Type B pancreatic cell (in vitro differentiated cells): ENCODE results near the gene RBBP5. TPM values are rescaled to one million over a fixed set of nuclear protein-coding genes. Genes with fewer than 3 reads are reported as not detected.
A peak's percentile ranks its signal among the peaks of the same experiment; 100 is the strongest.

ENCODE experiments used
- DNase-seq: peaks from one replicate; pipeline ENCODE4 v3.0.0; 2021; ENCODE audit warnings: mixed read lengths; ENCODE audit not compliant: unreplicated experiment; ENCODE audit errors: extremely low spot score
- H3K27ac Mint-ChIP-seq: 2 replicates; pipeline ENCODE4 v1.8.0; 2021; ENCODE audit warnings: mild to moderate bottlenecking, mixed read lengths
- H3K27me3 Mint-ChIP-seq: 2 replicates; pipeline ENCODE4 v1.8.0; 2021; ENCODE audit warnings: mixed read lengths
- H3K36me3 Mint-ChIP-seq: 2 replicates; pipeline ENCODE4 v1.8.0; 2021; ENCODE audit warnings: mixed read lengths
- H3K4me1 Mint-ChIP-seq: one replicate; pipeline ENCODE4 v1.8.0; 2021; ENCODE audit warnings: mixed read lengths; ENCODE audit not compliant: unreplicated experiment
- H3K4me3 Mint-ChIP-seq: 2 replicates; pipeline ENCODE4 v1.8.0; 2021; ENCODE audit warnings: mild to moderate bottlenecking, mixed read lengths
- H3K9me3 Mint-ChIP-seq: 2 replicates; pipeline ENCODE4 v1.8.0; 2021; ENCODE audit warnings: mixed read lengths
- total RNA-seq: library from RNA; stranded (reverse); gene quantifications from 2 replicates; pipeline ENCODE4 v1.2.1, GENCODE V29; 2021; ENCODE audit warnings: low replicate concordance
- TF ChIP-seq, protein P1 (sequence below): fragments of 200-600 bp; sonication (generic); conservative IDR thresholded peaks from 2 replicates; pipeline ENCODE4 v1.5.0; 2021; ENCODE audit warnings: antibody characterized with exemption, mild to moderate bottlenecking

RBBP5 gene
- total RNA-seq, 1 donor from 2014 or later: 21.4 TPM

DNA sequence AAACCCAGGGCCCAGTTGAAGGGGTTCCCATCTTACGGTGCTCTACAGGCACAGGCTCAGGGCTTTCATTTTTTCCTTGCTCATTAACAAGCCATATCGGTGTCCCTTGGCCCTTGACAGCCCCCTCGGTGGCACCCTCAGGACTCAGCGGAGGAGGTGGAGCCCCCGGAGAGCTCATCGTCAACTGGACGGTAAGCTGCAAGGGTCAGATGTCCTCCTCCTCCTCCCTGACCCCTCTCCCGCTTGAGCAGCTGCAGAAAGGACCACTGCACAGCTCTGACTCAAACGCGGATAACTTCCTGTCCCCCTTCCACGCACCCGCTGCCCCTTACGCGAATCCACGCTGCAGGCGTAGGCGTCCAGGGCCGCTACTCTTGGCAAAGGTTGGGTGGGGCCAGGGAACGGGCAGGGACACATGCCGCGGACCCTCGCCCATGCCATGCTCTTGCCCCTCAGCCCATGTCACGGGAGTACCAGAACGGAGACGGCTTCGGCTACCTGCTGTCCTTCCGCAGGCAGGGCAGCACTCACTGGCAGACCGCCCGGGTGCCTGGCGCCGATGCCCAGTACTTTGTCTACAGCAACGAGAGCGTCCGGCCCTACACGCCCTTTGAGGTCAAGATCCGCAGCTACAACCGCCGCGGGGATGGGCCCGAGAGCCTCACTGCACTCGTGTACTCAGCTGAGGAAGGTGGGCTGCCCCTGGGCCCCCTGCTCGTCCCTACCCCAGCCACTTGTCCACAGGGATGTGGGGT, 52.2 kb downstream of the RBBP5 start:
- H3K9me3 Mint-ChIP-seq: no peaks in the 10 kb centered on the region
- H3K27me3 Mint-ChIP-seq: peaks cover 15% of the 10 kb centered on the region
- H3K4me3 Mint-ChIP-seq: no peak overlapping the region
- no peaks in the 10 kb centered on the region for H3K4me1 Mint-ChIP-seq
- H3K27ac Mint-ChIP-seq: no peak overlapping the region
- no peaks in the 10 kb centered on the region for H3K36me3 Mint-ChIP-seq
- TF ChIP-seq, protein P1, sequence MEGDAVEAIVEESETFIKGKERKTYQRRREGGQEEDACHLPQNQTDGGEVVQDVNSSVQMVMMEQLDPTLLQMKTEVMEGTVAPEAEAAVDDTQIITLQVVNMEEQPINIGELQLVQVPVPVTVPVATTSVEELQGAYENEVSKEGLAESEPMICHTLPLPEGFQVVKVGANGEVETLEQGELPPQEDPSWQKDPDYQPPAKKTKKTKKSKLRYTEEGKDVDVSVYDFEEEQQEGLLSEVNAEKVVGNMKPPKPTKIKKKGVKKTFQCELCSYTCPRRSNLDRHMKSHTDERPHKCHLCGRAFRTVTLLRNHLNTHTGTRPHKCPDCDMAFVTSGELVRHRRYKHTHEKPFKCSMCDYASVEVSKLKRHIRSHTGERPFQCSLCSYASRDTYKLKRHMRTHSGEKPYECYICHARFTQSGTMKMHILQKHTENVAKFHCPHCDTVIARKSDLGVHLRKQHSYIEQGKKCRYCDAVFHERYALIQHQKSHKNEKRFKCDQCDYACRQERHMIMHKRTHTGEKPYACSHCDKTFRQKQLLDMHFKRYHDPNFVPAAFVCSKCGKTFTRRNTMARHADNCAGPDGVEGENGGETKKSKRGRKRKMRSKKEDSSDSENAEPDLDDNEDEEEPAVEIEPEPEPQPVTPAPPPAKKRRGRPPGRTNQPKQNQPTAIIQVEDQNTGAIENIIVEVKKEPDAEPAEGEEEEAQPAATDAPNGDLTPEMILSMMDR: no peak
- peak; percentile 64 for DNase-seq

DNA sequence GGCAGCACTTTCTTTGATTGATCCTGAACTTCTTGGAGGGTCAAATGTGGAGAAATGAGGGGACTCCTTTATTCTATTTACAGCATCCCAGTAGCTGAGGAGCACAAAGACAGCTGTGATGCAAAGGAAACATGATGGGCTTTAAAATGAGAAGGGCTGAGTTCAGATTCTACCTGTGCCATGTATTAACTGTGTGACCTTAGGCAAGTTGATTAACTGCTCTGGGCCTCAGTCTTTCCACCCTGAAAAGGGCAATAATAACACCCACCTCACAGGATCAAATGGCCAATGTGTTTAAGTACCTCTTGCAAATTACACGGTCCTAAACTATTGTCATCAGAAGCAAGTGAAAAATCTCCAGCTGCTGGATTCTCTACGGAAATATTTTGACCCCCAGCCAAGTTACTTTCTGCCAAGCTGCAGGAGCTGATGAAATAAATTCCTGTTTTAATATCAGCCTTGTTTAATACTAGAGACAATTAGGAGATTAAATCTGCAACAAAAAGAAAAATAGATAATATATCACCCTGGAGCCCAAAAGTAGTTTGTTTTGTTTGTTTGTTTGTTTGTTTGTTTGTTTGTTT, 53.2 kb downstream of the RBBP5 start:
- Mint-ChIP-seq H3K27ac (no peak overlapping the region), H3K27me3 (peaks cover 15% of the 10 kb centered on the region), H3K4me1 (peaks cover 3% of the 10 kb centered on the region), H3K9me3 (no peaks in the 10 kb centered on the region), H3K36me3 (no peaks in the 10 kb centered on the region), H3K4me3 (no peak overlapping the region)
- peak; percentile 4 for DNase-seq
- TF ChIP-seq, protein P1: no peak

DNA sequence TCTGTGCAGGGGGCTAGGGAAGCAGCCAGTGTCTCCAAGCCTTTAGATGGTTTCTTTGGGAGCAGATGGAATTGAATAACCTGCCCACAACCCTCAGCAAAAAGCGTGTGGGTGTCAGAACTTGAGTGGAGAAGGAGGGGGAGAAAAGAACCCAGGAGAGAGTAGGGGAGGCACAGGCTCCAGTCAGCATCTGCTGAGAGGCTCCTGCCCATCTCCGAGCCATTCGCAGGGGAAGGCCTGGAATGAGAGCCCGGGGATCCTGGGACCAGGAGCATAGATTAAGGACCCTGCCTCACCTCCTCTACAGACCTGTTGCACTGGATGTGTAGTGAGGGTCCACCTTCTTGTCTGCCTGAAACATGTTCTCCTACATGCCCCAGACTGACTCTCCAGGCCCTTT, 53.8 kb downstream of the RBBP5 start:
- no peak overlapping the region for H3K27ac Mint-ChIP-seq
- no peaks in the 10 kb centered on the region for H3K9me3 Mint-ChIP-seq
- peaks cover 4% of the 10 kb centered on the region for H3K4me1 Mint-ChIP-seq
- H3K27me3 Mint-ChIP-seq: peaks cover 15% of the 10 kb centered on the region
- no peaks in the 10 kb centered on the region for H3K36me3 Mint-ChIP-seq
- H3K4me3 Mint-ChIP-seq: no peak overlapping the region
- TF ChIP-seq, protein P1: no peak
- peak; percentile 47 for DNase-seq

DNA sequence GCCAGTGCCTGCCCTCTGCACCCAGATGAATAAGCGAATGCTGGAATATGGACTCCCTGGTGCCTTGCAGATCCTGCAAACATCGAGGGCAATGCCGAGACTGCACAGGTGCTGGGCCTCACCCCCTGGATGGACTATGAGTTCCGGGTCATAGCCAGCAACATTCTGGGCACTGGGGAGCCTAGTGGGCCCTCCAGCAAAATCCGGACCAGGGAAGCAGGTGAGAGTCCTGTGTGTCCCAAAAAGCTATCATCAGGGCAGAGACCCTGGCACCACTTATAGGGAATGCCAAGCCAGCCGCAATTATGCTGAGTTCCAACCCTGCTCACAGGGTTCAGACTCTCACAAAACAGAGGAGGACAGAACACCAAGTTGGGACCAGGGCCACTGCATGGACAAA, 54.7 kb downstream of the RBBP5 start:
- Mint-ChIP-seq H3K9me3 (no peaks in the 10 kb centered on the region), H3K4me3 (no peak overlapping the region), H3K27ac (no peak overlapping the region), H3K27me3 (peaks cover 18% of the 10 kb centered on the region), H3K4me1 (peaks cover 4% of the 10 kb centered on the region), H3K36me3 (no peaks in the 10 kb centered on the region)
- peak; percentile 37 for DNase-seq
- TF ChIP-seq, protein P1: no peak

DNA sequence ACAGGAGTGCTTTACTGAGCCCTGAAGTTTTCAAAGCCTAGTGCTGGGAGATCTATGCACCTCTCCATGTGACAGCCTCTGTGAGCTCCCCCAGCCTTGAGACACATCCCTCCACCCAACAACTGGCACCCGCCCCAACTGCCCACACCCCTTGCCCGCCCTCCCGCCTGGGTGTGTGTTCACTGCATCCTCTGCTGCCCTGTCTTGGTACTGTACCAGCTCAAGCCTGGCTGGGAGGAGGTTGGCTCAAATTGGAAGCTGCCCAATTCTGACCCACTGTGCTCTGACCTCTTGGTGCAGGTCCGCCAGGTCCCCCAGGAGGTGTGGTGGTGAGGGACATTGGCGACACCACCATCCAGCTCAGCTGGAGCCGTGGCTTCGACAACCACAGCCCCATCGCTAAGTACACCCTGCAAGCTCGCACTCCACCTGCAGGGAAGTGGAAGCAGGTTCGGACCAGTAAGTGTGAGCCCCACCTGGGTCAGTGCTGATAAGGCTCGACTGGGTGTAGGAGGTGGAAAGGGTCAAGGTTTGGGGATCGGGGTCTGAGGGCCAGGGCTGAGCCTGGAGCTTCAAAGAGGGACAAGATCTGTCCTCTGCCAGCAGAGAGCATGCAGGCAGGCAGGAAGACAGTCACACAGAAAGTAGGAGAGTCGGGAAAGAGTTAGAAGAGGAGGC, 55.5 kb downstream of the RBBP5 start:
- Mint-ChIP-seq H3K27ac (no peak overlapping the region), H3K36me3 (no peaks in the 10 kb centered on the region), H3K27me3 (peaks cover 18% of the 10 kb centered on the region), H3K9me3 (no peaks in the 10 kb centered on the region), H3K4me3 (no peak overlapping the region), H3K4me1 (peaks cover 9% of the 10 kb centered on the region)
- DNase-seq: no peak
- TF ChIP-seq, protein P1: peak; percentile 32
